MCF 10A (cell line): ENCODE measurements around the gene ANAPC7. TPM values are rescaled to one million over a fixed set of nuclear protein-coding genes. Genes with fewer than 3 reads are reported as not detected.
"Not testable (repeated sequence)": the region's sequence is repeated elsewhere in the genome, so short reads cannot be mapped to it uniquely, and the experiment has no call there.

Experiments used
- BruUV-seq: library from RNA; stranded (reverse); fragments of 400-500 nt; replicated peaks from 2 replicates; lab custom pipeline; 2021; lab: Mats Ljungman, UMichigan
- CTCF ChIA-PET: fragments of 300-600 bp; sonication (Branson Sonifier 250); formaldehyde crosslinking; extraction: SDS; loops from one replicate; lab custom pipeline; 2021; ENCODE audit warnings: antibody characterized with exemption, inconsistent platforms; lab: Yijun Ruan, JAX
- POLR2A ChIA-PET: fragments of 300-600, 350-650 bp; sonication (Branson Sonifier 250); formaldehyde crosslinking; extraction: SDS; loops from one replicate; lab custom pipeline; 2020; ENCODE audit warnings: antibody characterized with exemption, inconsistent platforms; lab: Yijun Ruan, JAX
- DNase-seq: peaks from one replicate; pipeline ENCODE4 v3.0.0-alpha.2; 2018; ENCODE audit not compliant: unreplicated experiment
- H3K27ac Mint-ChIP-seq: one replicate; pipeline ENCODE4 v1.8.0; 2022; ENCODE audit warnings: mild to moderate bottlenecking, low read depth, mixed read lengths; ENCODE audit not compliant: unreplicated experiment
- H3K27me3 Mint-ChIP-seq: one replicate; pipeline ENCODE4 v1.8.0; 2022; ENCODE audit warnings: mixed read lengths; ENCODE audit not compliant: insufficient read depth, unreplicated experiment
- H3K36me3 Mint-ChIP-seq: one replicate; pipeline ENCODE4 v1.8.0; 2022; ENCODE audit warnings: mild to moderate bottlenecking, moderate library complexity, mixed read lengths; ENCODE audit not compliant: insufficient read depth, unreplicated experiment
- H3K4me1 Mint-ChIP-seq: one replicate; pipeline ENCODE4 v1.8.0; 2022; ENCODE audit warnings: mixed read lengths; ENCODE audit not compliant: insufficient read depth, unreplicated experiment
- H3K4me3 Mint-ChIP-seq: one replicate; pipeline ENCODE4 v1.8.0; 2022; ENCODE audit warnings: mild to moderate bottlenecking, moderate library complexity, mixed read lengths; ENCODE audit not compliant: unreplicated experiment
- H3K9me3 Mint-ChIP-seq: one replicate; pipeline ENCODE4 v1.8.0; 2022; ENCODE audit warnings: mixed read lengths; ENCODE audit not compliant: unreplicated experiment
- intact Hi-C: fragments of 100-400 bp; cut with micrococcal nuclease; formaldehyde crosslinking; loops from 2 replicates; pipeline ENCODE4 v1.14.1; 2022
- total RNA-seq: library from RNA; stranded (reverse); gene quantifications from 2 replicates; pipeline ENCODE4 v1.2.3, GENCODE V29; 2022
- TF ChIP-seq, protein P1 (sequence below): fragments of 200-600 bp; IDR thresholded peaks from one replicate; pipeline ENCODE4 v1.8.0; 2022; ENCODE audit warnings: antibody characterized with exemption, mild to moderate bottlenecking; ENCODE audit not compliant: unreplicated experiment

ANAPC7 gene
- total RNA-seq, 1 experiment from 2014 or later, result 87.1 TPM

DNA sequence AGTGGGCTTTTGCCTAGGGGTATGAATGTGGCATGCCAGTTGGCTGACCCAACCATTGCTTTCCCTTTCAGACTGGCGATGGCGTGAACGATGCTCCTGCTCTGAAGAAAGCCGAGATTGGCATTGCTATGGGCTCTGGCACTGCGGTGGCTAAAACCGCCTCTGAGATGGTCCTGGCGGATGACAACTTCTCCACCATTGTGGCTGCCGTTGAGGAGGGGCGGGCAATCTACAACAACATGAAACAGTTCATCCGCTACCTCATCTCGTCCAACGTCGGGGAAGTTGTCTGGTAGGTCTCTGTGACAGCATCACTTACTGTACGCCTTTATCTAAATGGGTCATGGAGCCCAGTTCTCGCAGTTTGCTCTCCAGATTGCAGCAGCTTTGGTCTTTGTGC, 61.4 kb downstream of the ANAPC7 start:
- intact Hi-C loops, result no loop called here
- ChIA-PET POLR2A (interaction anchor here (1.3 to 3.0 kb wide), 2 partner anchors 12 to 61 kb away, joined by 6 to 16 read pairs; partner anchors contain the start of gene ATP2A2), CTCF (interaction anchor here (1.4 kb wide), 1 partner anchor 18 kb away, joined by 4 read pairs; no protein-coding TSS in a partner anchor)
- DNase-seq, result no peak
- Mint-ChIP-seq H3K36me3 (peaks cover 97% of the 10 kb centered on the region), H3K27me3 (no peaks in the 10 kb centered on the region), H3K9me3 (no peaks in the 10 kb centered on the region), H3K27ac (no peak overlapping the region), H3K4me1 (peaks cover 24% of the 10 kb centered on the region), H3K4me3 (no peak overlapping the region)
- BruUV-seq, result no TSS peak
- TF ChIP-seq, protein P1, sequence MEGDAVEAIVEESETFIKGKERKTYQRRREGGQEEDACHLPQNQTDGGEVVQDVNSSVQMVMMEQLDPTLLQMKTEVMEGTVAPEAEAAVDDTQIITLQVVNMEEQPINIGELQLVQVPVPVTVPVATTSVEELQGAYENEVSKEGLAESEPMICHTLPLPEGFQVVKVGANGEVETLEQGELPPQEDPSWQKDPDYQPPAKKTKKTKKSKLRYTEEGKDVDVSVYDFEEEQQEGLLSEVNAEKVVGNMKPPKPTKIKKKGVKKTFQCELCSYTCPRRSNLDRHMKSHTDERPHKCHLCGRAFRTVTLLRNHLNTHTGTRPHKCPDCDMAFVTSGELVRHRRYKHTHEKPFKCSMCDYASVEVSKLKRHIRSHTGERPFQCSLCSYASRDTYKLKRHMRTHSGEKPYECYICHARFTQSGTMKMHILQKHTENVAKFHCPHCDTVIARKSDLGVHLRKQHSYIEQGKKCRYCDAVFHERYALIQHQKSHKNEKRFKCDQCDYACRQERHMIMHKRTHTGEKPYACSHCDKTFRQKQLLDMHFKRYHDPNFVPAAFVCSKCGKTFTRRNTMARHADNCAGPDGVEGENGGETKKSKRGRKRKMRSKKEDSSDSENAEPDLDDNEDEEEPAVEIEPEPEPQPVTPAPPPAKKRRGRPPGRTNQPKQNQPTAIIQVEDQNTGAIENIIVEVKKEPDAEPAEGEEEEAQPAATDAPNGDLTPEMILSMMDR, result no peak

DNA sequence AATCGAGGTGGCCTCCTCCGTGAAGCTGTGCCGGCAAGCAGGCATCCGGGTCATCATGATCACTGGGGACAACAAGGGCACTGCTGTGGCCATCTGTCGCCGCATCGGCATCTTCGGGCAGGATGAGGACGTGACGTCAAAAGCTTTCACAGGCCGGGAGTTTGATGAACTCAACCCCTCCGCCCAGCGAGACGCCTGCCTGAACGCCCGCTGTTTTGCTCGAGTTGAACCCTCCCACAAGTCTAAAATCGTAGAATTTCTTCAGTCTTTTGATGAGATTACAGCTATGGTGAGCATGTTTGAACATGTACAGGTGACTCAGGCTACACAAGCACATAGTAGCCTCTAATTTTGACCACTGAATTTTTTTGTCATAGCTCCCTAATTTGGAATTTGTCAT, 62.8 kb downstream of the ANAPC7 start:
- no TSS peak for BruUV-seq
- ChIA-PET POLR2A (interaction anchor here (0.6 to 3.3 kb wide), 17 partner anchors 10 to 225 kb away, joined by 3 to 25 read pairs (median 5); partner anchors contain the start of genes ARPC3 and ATP2A2), CTCF (interaction anchor here (0.8 to 1.0 kb wide), 3 partner anchors 9 to 90 kb away, joined by 3 to 4 read pairs (median 3); no protein-coding TSS in a partner anchor)
- Mint-ChIP-seq H3K36me3 (peaks cover 98% of the 10 kb centered on the region), H3K4me1 (peaks cover 24% of the 10 kb centered on the region), H3K4me3 (peak overlapping the region; percentile 50), H3K27me3 (no peaks in the 10 kb centered on the region), H3K9me3 (no peaks in the 10 kb centered on the region), H3K27ac (peak overlapping the region; percentile 47)
- TF ChIP-seq, protein P1, result no peak
- DNase-seq, result peak; percentile 72
- intact Hi-C loops, result no loop called here

DNA sequence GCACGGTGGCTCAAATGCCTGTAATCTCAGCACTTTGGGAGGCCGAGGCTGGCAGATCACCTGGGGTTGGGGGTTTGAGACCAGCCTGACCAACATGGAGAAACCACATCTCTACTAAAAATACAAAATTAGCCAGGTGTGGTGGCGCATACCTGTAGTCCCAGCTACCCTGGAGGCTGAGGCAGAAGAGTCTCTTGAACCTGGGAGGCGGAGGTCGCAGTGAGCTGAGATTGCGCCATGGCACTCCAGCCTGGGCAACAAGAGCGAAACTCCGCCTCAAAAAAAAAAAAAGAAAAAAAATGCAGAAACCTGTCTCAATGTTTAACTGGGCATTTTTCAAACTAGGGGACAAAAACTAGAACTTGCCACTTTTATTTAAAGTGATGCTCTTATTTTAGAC, 63.2 kb downstream of the ANAPC7 start:
- H3K9me3 Mint-ChIP-seq, H3K27me3 Mint-ChIP-seq, DNase-seq, intact Hi-C loops: not testable (repeated sequence)
- ChIA-PET POLR2A (interaction anchor here (0.6 to 3.3 kb wide), 20 partner anchors 9 to 774 kb away, joined by 3 to 25 read pairs (median 4); partner anchors contain the start of genes ARPC3 and ATP2A2), CTCF (interaction anchor here (0.6 to 1.1 kb wide), 6 partner anchors 8 to 94 kb away, joined by 3 to 4 read pairs (median 3); no protein-coding TSS in a partner anchor)
- H3K27ac Mint-ChIP-seq, result peak overlapping the region; percentile 47
- peaks cover 98% of the 10 kb centered on the region for H3K36me3 Mint-ChIP-seq
- BruUV-seq, result TSS peak; percentile 71
- H3K4me3 Mint-ChIP-seq, result peak overlapping the region; percentile 50
- H3K4me1 Mint-ChIP-seq, result peaks cover 24% of the 10 kb centered on the region

DNA sequence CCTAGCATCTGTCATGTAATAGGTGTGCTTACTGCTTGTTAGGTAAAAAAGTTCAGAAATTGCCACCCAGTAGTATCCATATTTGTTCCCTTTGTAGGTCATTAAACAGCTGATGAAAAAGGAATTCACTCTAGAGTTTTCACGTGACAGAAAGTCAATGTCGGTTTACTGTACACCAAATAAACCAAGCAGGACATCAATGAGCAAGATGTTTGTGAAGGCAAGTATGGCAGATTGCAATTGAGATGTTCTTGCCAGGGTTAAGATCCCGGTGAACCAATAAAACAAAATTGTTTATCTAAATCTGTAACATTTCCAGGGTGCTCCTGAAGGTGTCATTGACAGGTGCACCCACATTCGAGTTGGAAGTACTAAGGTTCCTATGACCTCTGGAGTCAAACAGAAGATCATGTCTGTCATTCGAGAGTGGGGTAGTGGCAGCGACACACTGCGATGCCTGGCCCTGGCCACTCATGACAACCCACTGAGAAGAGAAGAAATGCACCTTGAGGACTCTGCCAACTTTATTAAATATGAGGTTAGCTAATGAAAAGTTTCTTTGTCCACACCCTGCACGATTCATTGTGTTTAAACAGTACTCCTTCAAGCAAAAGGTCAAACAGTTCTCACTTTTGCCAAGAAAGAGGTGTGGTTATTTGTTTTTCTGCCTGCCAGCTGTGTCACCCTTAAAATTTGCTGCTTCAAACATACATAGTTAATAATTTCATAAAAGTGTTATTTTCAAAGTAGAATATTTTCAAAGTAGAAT, 64.1 kb downstream of the ANAPC7 start:
- Mint-ChIP-seq H3K27ac (peak overlapping the region; percentile 47), H3K9me3 (no peaks in the 10 kb centered on the region), H3K4me1 (peaks cover 24% of the 10 kb centered on the region), H3K36me3 (peaks cover 98% of the 10 kb centered on the region), H3K27me3 (no peaks in the 10 kb centered on the region), H3K4me3 (peak overlapping the region; percentile 28)
- no TSS peak for BruUV-seq
- intact Hi-C loops, result loop anchor here (2.0 kb wide), 2 partner anchors 59 to 239 kb away; partner anchors contain the start of gene ATP2A2
- TF ChIP-seq, protein P1, result no peak
- CTCF ChIA-PET, result interaction anchor here (0.5 to 1.1 kb wide), 7 partner anchors 9 to 237 kb away, joined by 3 to 5 read pairs (median 4); no protein-coding TSS in a partner anchor
- no peak for DNase-seq
- POLR2A ChIA-PET, result interaction anchor here (0.6 to 3.3 kb wide), 16 partner anchors 8 to 775 kb away, joined by 3 to 25 read pairs (median 4); partner anchors contain the start of gene ATP2A2
